Adrenal gland (tissue), 12 donors: ENCODE data around the gene CRADD. TPM values are rescaled to one million over a fixed set of nuclear protein-coding genes. Genes with fewer than 3 reads are reported as not detected.

Experiments
- DNase-seq, 7 donors: peaks; one replicate each; pipeline ENCODE4 v3.0.0-alpha.2; 2019 to 2020
- H3K27ac ChIP-seq, 5 donors: fragments of 200-600 bp; sonication (generic) in 4 of 5; 1 replicate in 3 of 5; 2 replicates in 2 of 5; pipeline versions ENCODE4 v1.5.1 to v1.8.0; 2016 to 2020; ENCODE audit warnings: mild to moderate bottlenecking in 1 of 5
- H3K27me3 ChIP-seq: fragments of 200-600 bp; 2 replicates; pipeline ENCODE4 v1.8.0; 2021
- H3K36me3 ChIP-seq, 2 donors: fragments of 200-600 bp; replicated peaks in 1 of 2; 1 replicate in 1 of 2; 2 replicates in 1 of 2; pipeline versions ENCODE4 v1.5.1 to v1.8.0; 2018 to 2022
- H3K4me1 ChIP-seq, 2 donors: fragments of 200-600 bp; replicated peaks in 1 of 2; 1 replicate in 1 of 2; 2 replicates in 1 of 2; pipeline versions ENCODE4 v1.5.1 to v1.8.0; 2018 to 2021
- H3K4me3 ChIP-seq, 4 donors: fragments of 200-600 bp; sonication (generic) in 3 of 4; one replicate each; pipeline ENCODE4 v1.5.1; 2016 to 2018
- H3K9me3 ChIP-seq, 3 donors: fragments of 200-600 bp; sonication (generic) in 1 of 3; replicated peaks in 1 of 3; 1 replicate in 2 of 3; 2 replicates in 1 of 3; pipeline versions ENCODE4 v1.5.1 to v1.8.0; 2016 to 2021
- POLR2A ChIP-seq, 2 donors: fragments of 450-650 bp; IDR thresholded peaks; one replicate each; pipeline ENCODE4 v1.6.1; 2017; ENCODE audit warnings: antibody characterized with exemption in 2 of 2, mild to moderate bottlenecking in 2 of 2, moderate library complexity in 1 of 2
- WGBS, 4 donors: extraction: QIAGEN DNeasy Blood & Tissue Kit in 2 of 4; methylation state at CpG; one replicate each; pipeline versions ENCODE4 v1.1.5 to v1.1.7; 2013 to 2017; 5-methylcytosine and 5-hydroxymethylcytosine counted together
- intact Hi-C, 2 donors: fragments of 100-400 bp; cut with DNase I; formaldehyde crosslinking; loops; one replicate each; pipeline versions ENCODE4 v1.14.1 to v1.15.0; 2022 to 2023
- polyA plus RNA-seq, 3 donors: library from polyadenylated mRNA; stranded (reverse); fragments of 200-250 nt in 2 of 3; fragments of 350-450 nt in 1 of 3; fragmentation: Illumina TruSeq in 1 of 3; extraction: RNeasy Lipid Tissue Mini Kit (QIAGEN cat#74804) in 1 of 3; gene quantifications; one replicate each; pipeline ENCODE4 v1.2.3, GENCODE V29; 2013 to 2014
- total RNA-seq, 9 donors: library from RNA; depleted of rRNA in 4 of 9; stranded (reverse); fragments of >200 nt in 4 of 9; fragments of 120-200 nt in 1 of 9; fragmentation: NEBNext Ultra II Directional in 1 of 9; extraction: Animal tissue kit (Norgen Biotek cat#: 25700) in 1 of 9; gene quantifications; one replicate each; pipeline versions ENCODE4 v1.1.0 to v1.2.4, GENCODE V29; 2013 to 2023
- TF ChIP-seq, protein P1 (sequence below), 6 experiments: fragments of 450-650 bp in 4 of 6; fragments of 200-600 bp in 2 of 6; sonication (generic) in 1 of 6; IDR thresholded peaks; 1 replicate in 5 of 6; 2 replicates in 1 of 6; pipeline versions ENCODE4 v1.5.1 to v1.8.0; 2016 to 2021; ENCODE audit warnings: antibody characterized with exemption in 6 of 6, mild to moderate bottlenecking in 2 of 6, moderate library complexity in 1 of 6
- donor health status: healthy with polysubstance abuse.
- donor health status: Bipolar disorder and iron deficiency.
- donor health status: DM: yes; HTN: yes; CAD: no.
- donor health status: DM: no; HTN: no; CAD: no.
- donor health status: DM: no; HTN: no; CAD: no.
- donor health status: DM: yes; HTN: yes; CAD: no.

The CRADD gene
- total and polyA plus RNA-seq, 12 donors, result 7.3 to 70.1 (median 35.8) TPM

GRCh38 chr12:93762912-93763553 lies 85.9 kb downstream of the CRADD start:
- no peak overlapping the region for H3K27ac ChIP-seq
- peaks cover 20 to 65% of the 10 kb centered on the region in 2 donors for H3K4me1 ChIP-seq
- TF ChIP-seq, protein P1, sequence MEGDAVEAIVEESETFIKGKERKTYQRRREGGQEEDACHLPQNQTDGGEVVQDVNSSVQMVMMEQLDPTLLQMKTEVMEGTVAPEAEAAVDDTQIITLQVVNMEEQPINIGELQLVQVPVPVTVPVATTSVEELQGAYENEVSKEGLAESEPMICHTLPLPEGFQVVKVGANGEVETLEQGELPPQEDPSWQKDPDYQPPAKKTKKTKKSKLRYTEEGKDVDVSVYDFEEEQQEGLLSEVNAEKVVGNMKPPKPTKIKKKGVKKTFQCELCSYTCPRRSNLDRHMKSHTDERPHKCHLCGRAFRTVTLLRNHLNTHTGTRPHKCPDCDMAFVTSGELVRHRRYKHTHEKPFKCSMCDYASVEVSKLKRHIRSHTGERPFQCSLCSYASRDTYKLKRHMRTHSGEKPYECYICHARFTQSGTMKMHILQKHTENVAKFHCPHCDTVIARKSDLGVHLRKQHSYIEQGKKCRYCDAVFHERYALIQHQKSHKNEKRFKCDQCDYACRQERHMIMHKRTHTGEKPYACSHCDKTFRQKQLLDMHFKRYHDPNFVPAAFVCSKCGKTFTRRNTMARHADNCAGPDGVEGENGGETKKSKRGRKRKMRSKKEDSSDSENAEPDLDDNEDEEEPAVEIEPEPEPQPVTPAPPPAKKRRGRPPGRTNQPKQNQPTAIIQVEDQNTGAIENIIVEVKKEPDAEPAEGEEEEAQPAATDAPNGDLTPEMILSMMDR (IDR thresholded peaks at IDR 0.05), result no peak
- TF ChIP-seq POLR2A (IDR thresholded peaks at IDR 0.05), result no peak
- no peaks in the 10 kb centered on the region for H3K27me3 ChIP-seq
- no peaks in the 10 kb centered on the region for H3K9me3 ChIP-seq
- intact Hi-C loops, result no loop called here
- 96 to 97% (median 97%) methylated on average over 3 of the region's 3 CpGs for WGBS, 4 donors
- no peaks in the 10 kb centered on the region for H3K36me3 ChIP-seq
- no peak overlapping the region for H3K4me3 ChIP-seq
- DNase-seq, result no peak

GRCh38 chr12:93763746-93764147 lies 86.6 kb downstream of the CRADD start:
- Histone ChIP-seq H3K27me3 (no peaks in the 10 kb centered on the region), H3K4me1 (peaks cover 18 to 71% of the 10 kb centered on the region in 2 donors), H3K36me3 (no peaks in the 10 kb centered on the region), H3K27ac (no peak overlapping the region), H3K4me3 (no peak overlapping the region), H3K9me3 (no peaks in the 10 kb centered on the region)
- 78 to 87% (median 84%) methylated on average over 3 of the region's 3 CpGs for WGBS, 4 donors
- no peak for TF ChIP-seq POLR2A (IDR thresholded peaks at IDR 0.05)
- TF ChIP-seq, protein P1 (IDR thresholded peaks at IDR 0.05), result peak in 1 of 6 experiments; percentile 10
- DNase-seq, result no peak
- intact Hi-C loops, result no loop called here

DNA sequence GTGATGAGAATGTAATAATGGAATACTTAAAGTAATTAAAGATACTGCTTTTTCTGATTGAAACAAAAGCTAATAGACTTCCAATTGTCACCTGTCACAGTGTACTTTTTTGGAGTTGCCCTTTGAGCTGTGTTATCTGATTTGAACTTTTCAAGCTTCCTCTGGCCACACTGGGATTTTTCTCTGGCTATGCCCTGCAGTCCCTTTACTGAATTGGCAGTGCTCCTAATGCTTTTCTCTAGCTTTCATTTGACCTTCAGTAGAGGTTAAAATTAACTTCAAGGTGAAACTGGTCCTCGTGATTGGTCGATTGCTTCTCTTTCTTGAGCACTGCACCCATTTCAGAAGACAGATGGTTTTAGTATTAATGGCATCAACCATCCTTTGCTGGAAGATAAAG lies 89.2 kb downstream of the CRADD start:
- TF ChIP-seq, protein P1 (IDR thresholded peaks at IDR 0.05), result no peak
- TF ChIP-seq POLR2A (IDR thresholded peaks at IDR 0.05), result no peak
- H3K36me3 ChIP-seq, result no peaks in the 10 kb centered on the region
- H3K4me3 ChIP-seq, result no peak overlapping the region
- H3K9me3 ChIP-seq, result no peaks in the 10 kb centered on the region
- H3K27ac ChIP-seq, result peak overlapping the region in 4 of 5 donors; percentile 51 to 64 (median 60)
- H3K4me1 ChIP-seq, result peaks cover 14 to 59% of the 10 kb centered on the region in 2 donors
- WGBS, 4 donors, result 40 to 56% (median 47%) methylated on average over 2 of the region's 2 CpGs
- H3K27me3 ChIP-seq, result no peaks in the 10 kb centered on the region
- no peak for DNase-seq
- intact Hi-C loops, result no loop called here

- no peaks in the 10 kb centered on the region for H3K36me3 ChIP-seq
- peaks cover 14 to 53% of the 10 kb centered on the region in 2 donors for H3K4me1 ChIP-seq
- TF ChIP-seq, protein P1 (IDR thresholded peaks at IDR 0.05), result peak; percentile 16 to 80 (median 59)
- no peak for TF ChIP-seq POLR2A (IDR thresholded peaks at IDR 0.05)
- H3K9me3 ChIP-seq, result no peaks in the 10 kb centered on the region
- peak overlapping the region in 4 of 5 donors; percentile 51 to 64 (median 60) for H3K27ac ChIP-seq
- no peak overlapping the region for H3K4me3 ChIP-seq
- peak; percentile 47 to 81 (median 55) for DNase-seq
- WGBS, 4 donors, result 9 to 21% (median 14%) methylated on average over 6 of the region's 6 CpGs
- intact Hi-C loops, result no loop called here
- no peaks in the 10 kb centered on the region for H3K27me3 ChIP-seq
Observed at GRCh38 chr12:93766796-93767523, 89.8 kb downstream of the CRADD start.
